Mesenchymal stem cell (in vitro differentiated cells and primary cell): ENCODE measurements around the gene CIITA.

Experiments
- DNase-seq: peaks from one replicate; pipeline ENCODE4 v3.0.0-alpha.2; 2013
- H2AFZ ChIP-seq: one replicate; pipeline ENCODE4 v1.6.1; 2013; ENCODE audit warnings: low read depth, mild to moderate bottlenecking, control low read depth, inconsistent platforms, low read length, moderate library complexity
- H2AK5ac ChIP-seq: 2 replicates; pipeline ENCODE4 v1.6.1; 2013; ENCODE audit warnings: low read length, moderate library complexity, mild to moderate bottlenecking, inconsistent platforms; ENCODE audit not compliant: severe bottlenecking
- H2BK120ac ChIP-seq: one replicate; pipeline ENCODE4 v1.6.1; 2013; ENCODE audit warnings: low read depth, mild to moderate bottlenecking, inconsistent platforms, low read length, moderate library complexity
- H2BK12ac ChIP-seq, 2 experiments: one replicate each; pipeline ENCODE4 v1.6.1; 2013; ENCODE audit warnings: inconsistent platforms in 2 of 2, low read length in 2 of 2, mild to moderate bottlenecking in 2 of 2, moderate library complexity in 2 of 2, control low read depth in 1 of 2
- H2BK15ac ChIP-seq: one replicate; pipeline ENCODE4 v1.6.1; 2013; ENCODE audit warnings: mild to moderate bottlenecking, low read depth, inconsistent platforms; ENCODE audit not compliant: poor library complexity, severe bottlenecking
- H2BK5ac ChIP-seq: 2 replicates; pipeline ENCODE4 v1.6.1; 2013; ENCODE audit warnings: low read depth, mild to moderate bottlenecking, low read length, control low read depth, inconsistent platforms; ENCODE audit not compliant: poor library complexity, severe bottlenecking
- H3K14ac ChIP-seq, 2 experiments: one replicate each; pipeline ENCODE4 v1.6.1; 2013; ENCODE audit warnings: inconsistent platforms in 2 of 2, low read length in 2 of 2, control low read depth in 1 of 2, mild to moderate bottlenecking in 1 of 2, moderate library complexity in 1 of 2
- H3K18ac ChIP-seq, 2 experiments: one replicate each; pipeline ENCODE4 v1.6.1; 2013; ENCODE audit warnings: inconsistent platforms in 2 of 2, low read length in 2 of 2, control low read depth in 1 of 2, low read depth in 1 of 2, mild to moderate bottlenecking in 1 of 2
- H3K23ac ChIP-seq, 2 experiments: one replicate each; pipeline ENCODE4 v1.6.1; 2013; ENCODE audit warnings: inconsistent platforms in 2 of 2, low read length in 2 of 2, mild to moderate bottlenecking in 2 of 2, moderate library complexity in 2 of 2, control low read depth in 1 of 2
- H3K27ac ChIP-seq: 2 replicates; pipeline ENCODE4 v1.5.1; 2013; ENCODE audit warnings: mild to moderate bottlenecking, moderate library complexity, low read length, control low read depth, inconsistent platforms; ENCODE audit not compliant: poor library complexity, severe bottlenecking
- H3K27me3 ChIP-seq, 2 experiments: 2 replicates each; pipeline versions ENCODE4 v1.6.1 to v1.7.0; 2013; ENCODE audit warnings: low read length in 2 of 2, mild to moderate bottlenecking in 2 of 2, moderate library complexity in 2 of 2, control low read depth in 1 of 2, inconsistent platforms in 1 of 2; ENCODE audit not compliant: control insufficient read depth in 1 of 2, insufficient read depth in 1 of 2
- H3K36me3 ChIP-seq, 2 experiments: 2 replicates each; pipeline versions ENCODE4 v1.6.1 to v1.7.0; 2013; ENCODE audit warnings: low read length in 2 of 2, control low read depth in 1 of 2, inconsistent platforms in 1 of 2, low read depth in 1 of 2, mild to moderate bottlenecking in 1 of 2; ENCODE audit not compliant: insufficient read depth in 2 of 2, control insufficient read depth in 1 of 2
- H3K4ac ChIP-seq, 2 experiments: one replicate each; pipeline ENCODE4 v1.6.1; 2013; ENCODE audit warnings: inconsistent platforms in 2 of 2, low read length in 2 of 2, mild to moderate bottlenecking in 2 of 2, moderate library complexity in 2 of 2, control low read depth in 1 of 2, low read depth in 1 of 2
- H3K4me1 ChIP-seq: 2 replicates; pipeline ENCODE4 v1.6.1; 2013; ENCODE audit warnings: low read depth, low read length, control low read depth; ENCODE audit not compliant: control insufficient read depth, insufficient read depth
- H3K4me2 ChIP-seq: 2 replicates; pipeline ENCODE4 v1.6.1; 2013; ENCODE audit warnings: low read length, mild to moderate bottlenecking, inconsistent platforms; ENCODE audit not compliant: poor library complexity, severe bottlenecking
- H3K4me3 ChIP-seq, 2 experiments: 2 replicates each; pipeline versions ENCODE4 v1.5.1 to v1.7.0; 2013; ENCODE audit warnings: low read length in 2 of 2, mild to moderate bottlenecking in 2 of 2, control low read depth in 1 of 2, low read depth in 1 of 2; ENCODE audit not compliant: insufficient read depth in 1 of 2
- H3K79me1 ChIP-seq: replicated peaks from 2 replicates; pipeline ENCODE4 v1.6.1; 2013; ENCODE audit warnings: mild to moderate bottlenecking, control low read depth, low read length, inconsistent platforms; ENCODE audit not compliant: poor library complexity, severe bottlenecking
- H3K9ac ChIP-seq: 2 replicates; pipeline ENCODE4 v1.7.0; 2013; ENCODE audit warnings: mild to moderate bottlenecking, low read length, moderate library complexity
- H3K9me3 ChIP-seq: 2 replicates; pipeline ENCODE4 v1.7.0; 2013; ENCODE audit warnings: mild to moderate bottlenecking, low read length; ENCODE audit not compliant: control insufficient read depth
- H4K8ac ChIP-seq: one replicate; pipeline ENCODE4 v1.6.1; 2013; ENCODE audit warnings: inconsistent platforms, mild to moderate bottlenecking, low read length, moderate library complexity
- H4K91ac ChIP-seq: one replicate; pipeline ENCODE4 v1.6.1; 2013; ENCODE audit warnings: mild to moderate bottlenecking, low read length, inconsistent platforms
- WGBS: methylation state at CpG from one replicate; pipeline ENCODE4 v1.1.7; 2013; ENCODE audit warnings: mixed read lengths; 5-methylcytosine and 5-hydroxymethylcytosine counted together

CIITA gene

DNA sequence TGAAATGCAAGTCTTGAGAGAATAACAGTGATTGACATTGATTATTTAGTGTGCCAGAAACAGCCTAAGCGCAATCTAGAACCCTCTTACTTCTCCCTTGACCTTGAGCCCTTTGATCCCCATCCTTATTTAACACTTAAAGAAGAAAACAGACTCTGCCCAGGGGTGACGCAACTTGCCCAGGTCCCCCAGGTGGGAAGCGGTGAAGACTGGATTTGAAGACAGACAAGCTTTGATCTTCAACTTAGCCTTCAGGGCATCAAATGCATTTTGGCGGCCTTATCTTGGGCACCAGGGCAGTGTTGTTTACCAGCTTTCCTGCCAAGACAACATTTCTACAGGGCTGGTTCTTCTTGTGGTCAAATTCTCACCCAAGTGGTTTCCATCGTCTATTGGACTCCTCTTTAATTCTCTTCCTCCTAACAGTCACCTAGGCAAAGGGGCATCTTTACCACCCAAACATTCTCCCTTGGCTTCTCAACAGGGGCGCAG is 8.9 kb upstream of the CIITA start:
- Histone ChIP-seq H3K4me3 (no peak overlapping the region), H4K8ac (no peak overlapping the region), H3K4me2 (no peak overlapping the region), H2BK15ac (no peak overlapping the region), H2BK120ac (no peak overlapping the region), H2AK5ac (no peak overlapping the region), H3K18ac (no peak overlapping the region), H3K79me1 (no peaks in the 10 kb centered on the region), H2AFZ (no peak overlapping the region), H3K36me3 (no peaks in the 10 kb centered on the region), H2BK12ac (no peak overlapping the region), H3K4me1 (peaks cover 8% of the 10 kb centered on the region), H3K27me3 (peaks cover 0 to 5% of the 10 kb centered on the region in 2 experiments), H4K91ac (no peak overlapping the region), H3K4ac (no peak overlapping the region), H3K9me3 (no peaks in the 10 kb centered on the region), H3K27ac (no peak overlapping the region), H2BK5ac (no peak overlapping the region), H3K9ac (no peak overlapping the region), H3K14ac (no peak overlapping the region), H3K23ac (no peak overlapping the region)
- DNase-seq = no peak
- WGBS = 92% methylated on average over 6 of the region's 6 CpGs

DNA sequence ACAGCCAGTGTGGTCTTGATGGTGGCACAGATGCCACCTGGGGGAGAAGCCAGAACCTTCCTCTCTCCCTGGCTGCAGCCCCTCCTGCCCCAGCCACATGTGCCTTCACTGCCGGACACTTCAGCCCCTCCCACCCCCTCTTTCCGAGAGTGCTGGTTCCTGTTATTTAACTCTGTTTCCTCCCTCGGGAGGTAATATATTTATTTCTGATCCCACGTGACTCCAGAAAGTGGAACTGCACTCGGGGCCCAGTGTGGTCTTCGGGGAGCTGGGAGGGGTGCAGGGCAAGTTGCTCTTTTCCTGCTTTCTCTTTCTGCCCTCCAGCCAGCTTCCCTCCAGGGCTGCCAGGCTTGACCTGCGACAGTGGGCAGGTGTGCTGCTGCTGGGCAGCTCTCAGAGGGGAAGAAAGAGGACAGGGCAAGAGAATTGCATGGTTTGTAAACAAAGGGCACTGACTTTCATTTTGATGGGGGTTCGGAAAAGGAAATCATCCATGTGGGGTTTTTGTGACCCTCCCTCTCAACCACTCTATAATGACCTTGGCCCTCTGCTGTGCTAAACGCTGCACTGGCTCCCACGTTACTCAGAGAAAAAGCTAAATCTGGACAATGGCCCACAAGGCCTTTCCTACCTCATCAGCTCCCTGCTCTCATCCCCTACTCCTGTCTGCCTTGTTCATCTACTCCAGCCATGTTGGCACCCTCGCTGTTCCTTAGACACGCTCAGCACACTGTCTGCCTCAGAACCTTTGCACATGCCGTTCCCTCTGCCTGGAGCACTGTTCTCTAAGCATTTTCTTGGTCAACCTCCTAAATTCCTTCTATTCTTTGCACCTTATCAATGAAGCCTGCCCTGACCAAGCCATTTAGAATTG is 8.2 kb upstream of the CIITA start:
- WGBS = 53% methylated on average over 13 of the region's 13 CpGs
- Histone ChIP-seq H2BK120ac (no peak overlapping the region), H2BK15ac (peak overlapping the region; percentile 30), H3K23ac (no peak overlapping the region), H2BK12ac (no peak overlapping the region), H2AFZ (no peak overlapping the region), H3K79me1 (no peaks in the 10 kb centered on the region), H3K27ac (no peak overlapping the region), H3K4me3 (no peak overlapping the region), H2AK5ac (no peak overlapping the region), H2BK5ac (no peak overlapping the region), H4K8ac (no peak overlapping the region), H4K91ac (no peak overlapping the region), H3K14ac (no peak overlapping the region), H3K9ac (no peak overlapping the region), H3K4ac (no peak overlapping the region), H3K4me1 (peaks cover 8% of the 10 kb centered on the region), H3K4me2 (no peak overlapping the region), H3K9me3 (no peaks in the 10 kb centered on the region), H3K27me3 (peaks cover 0 to 5% of the 10 kb centered on the region in 2 experiments), H3K36me3 (no peaks in the 10 kb centered on the region), H3K18ac (no peak overlapping the region)
- no peak for DNase-seq

GRCh38 chr16:10870137-10870776 is 6.7 kb upstream of the CIITA start:
- H4K91ac ChIP-seq = no peak overlapping the region
- H2BK12ac ChIP-seq = no peak overlapping the region
- H2BK15ac ChIP-seq = no peak overlapping the region
- no peak for DNase-seq
- 90% methylated on average over 5 of the region's 5 CpGs for WGBS
- no peak overlapping the region for H3K4me2 ChIP-seq
- no peak overlapping the region for H4K8ac ChIP-seq
- H3K36me3 ChIP-seq = no peaks in the 10 kb centered on the region
- H3K27ac ChIP-seq = no peak overlapping the region
- H3K9ac ChIP-seq = no peak overlapping the region
- peaks cover 8% of the 10 kb centered on the region for H3K4me1 ChIP-seq
- H3K27me3 ChIP-seq = peaks cover 0 to 17% of the 10 kb centered on the region in 2 experiments
- no peak overlapping the region for H2AFZ ChIP-seq
- H3K4ac ChIP-seq = no peak overlapping the region
- H3K9me3 ChIP-seq = no peaks in the 10 kb centered on the region
- H2BK120ac ChIP-seq = no peak overlapping the region
- no peaks in the 10 kb centered on the region for H3K79me1 ChIP-seq
- H2AK5ac ChIP-seq = no peak overlapping the region
- H3K23ac ChIP-seq = no peak overlapping the region
- no peak overlapping the region for H3K14ac ChIP-seq
- H3K4me3 ChIP-seq = no peak overlapping the region
- H3K18ac ChIP-seq = no peak overlapping the region
- no peak overlapping the region for H2BK5ac ChIP-seq

- H4K8ac ChIP-seq = no peak overlapping the region
- no peak overlapping the region for H2BK12ac ChIP-seq
- H3K4me3 ChIP-seq = no peak overlapping the region
- H3K4me2 ChIP-seq = no peak overlapping the region
- whole genome bisulfite sequencing = 75% methylated on average over 5 of the region's 5 CpGs
- H3K79me1 ChIP-seq = no peaks in the 10 kb centered on the region
- peaks cover 0 to 18% of the 10 kb centered on the region in 2 experiments for H3K27me3 ChIP-seq
- no peak overlapping the region for H3K18ac ChIP-seq
- no peak overlapping the region for H3K14ac ChIP-seq
- H3K4me1 ChIP-seq = peaks cover 8% of the 10 kb centered on the region
- no peak overlapping the region for H2AK5ac ChIP-seq
- H3K9me3 ChIP-seq = no peaks in the 10 kb centered on the region
- DNase-seq = no peak
- no peak overlapping the region for H2BK5ac ChIP-seq
- H3K36me3 ChIP-seq = no peaks in the 10 kb centered on the region
- no peak overlapping the region for H3K27ac ChIP-seq
- no peak overlapping the region for H2AFZ ChIP-seq
- no peak overlapping the region for H2BK15ac ChIP-seq
- no peak overlapping the region for H3K23ac ChIP-seq
- H4K91ac ChIP-seq = no peak overlapping the region
- no peak overlapping the region for H3K4ac ChIP-seq
- H2BK120ac ChIP-seq = no peak overlapping the region
- no peak overlapping the region for H3K9ac ChIP-seq
These were observed 6.2 kb upstream of the CIITA start for GRCh38 chr16:10870808-10871156.
